Stimulated activated naive CD8-positive, alpha-beta T cell treated with anti-CD3 and anti-CD28 coated beads, Interleukin-15, Interleukin-2, amounts not matched to agents 100 ng/mL and 50 ng/mL, for 24 hours (primary cell): ENCODE data around the gene ZNF133.

Source experiments
- H3K27ac Mint-ChIP-seq: one replicate; pipeline ENCODE4 v1.8.0; 2021; ENCODE audit warnings: mild to moderate bottlenecking, mixed read lengths
- H3K27me3 Mint-ChIP-seq: one replicate; pipeline ENCODE4 v1.8.0; 2021; ENCODE audit warnings: mixed read lengths
- H3K36me3 Mint-ChIP-seq: one replicate; pipeline ENCODE4 v1.8.0; 2021; ENCODE audit warnings: low read depth, mixed read lengths
- H3K4me1 Mint-ChIP-seq: one replicate; pipeline ENCODE4 v1.8.0; 2021; ENCODE audit warnings: low read depth, mixed read lengths
- H3K4me3 Mint-ChIP-seq: one replicate; pipeline ENCODE4 v1.8.0; 2021; ENCODE audit warnings: mild to moderate bottlenecking, mixed read lengths
- H3K9me3 Mint-ChIP-seq: one replicate; pipeline ENCODE4 v1.8.0; 2021; ENCODE audit warnings: mixed read lengths

Gene ZNF133

DNA sequence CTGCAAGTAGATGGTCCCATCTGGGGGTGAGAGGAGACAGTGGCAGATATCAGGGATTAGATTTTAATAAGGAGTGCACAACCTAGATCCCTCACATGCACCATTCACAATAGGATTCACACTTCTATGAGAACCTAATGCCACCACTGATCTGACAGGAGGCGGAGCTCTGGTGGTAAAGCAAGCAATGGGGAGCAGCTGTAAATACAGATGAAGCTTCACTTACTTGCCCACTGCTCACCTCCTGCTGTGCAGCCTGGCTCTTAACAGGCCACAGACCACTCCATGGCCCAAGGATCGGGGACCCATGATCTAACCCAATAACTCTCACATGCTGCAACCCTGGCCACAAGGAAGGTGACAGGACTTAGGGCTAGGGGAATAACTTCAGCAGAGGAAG lies 75.4 kb downstream of the ZNF133 start:
- Mint-ChIP-seq H3K4me1 (no peaks in the 10 kb centered on the region), H3K27ac (no peak overlapping the region), H3K36me3 (no peaks in the 10 kb centered on the region)

DNA sequence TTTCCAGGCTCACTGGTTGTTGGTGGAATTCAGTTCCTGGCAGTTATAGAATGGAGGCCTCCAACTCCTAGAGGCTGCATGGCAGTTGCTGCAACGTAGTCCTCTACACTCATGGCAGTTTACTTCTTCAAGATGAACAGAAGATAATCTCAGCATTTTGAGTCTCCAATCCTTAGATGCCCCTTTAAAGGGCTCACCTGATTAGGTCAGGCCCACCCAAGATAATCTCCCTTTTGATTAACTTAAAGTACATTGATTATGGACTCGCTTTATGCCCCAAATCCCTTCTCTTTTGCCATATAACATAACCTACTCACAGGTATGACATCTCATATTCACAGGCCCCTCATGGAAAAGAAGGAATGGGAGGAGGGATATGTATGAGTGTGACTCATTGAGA lies 76.4 kb downstream of the ZNF133 start:
- Mint-ChIP-seq H3K4me3 (no peak overlapping the region), H3K27ac (no peak overlapping the region), H3K27me3 (peaks cover 7% of the 10 kb centered on the region), H3K36me3 (no peaks in the 10 kb centered on the region), H3K4me1 (no peaks in the 10 kb centered on the region), H3K9me3 (no peaks in the 10 kb centered on the region)

More for the DNA sequence above, 75.4 kb downstream of the ZNF133 start:
- no peak overlapping the region for H3K4me3 Mint-ChIP-seq
- H3K27me3 Mint-ChIP-seq = no peaks in the 10 kb centered on the region
- H3K9me3 Mint-ChIP-seq = no peaks in the 10 kb centered on the region
